OCI-LY3 (cell line): Measurements from ENCODE around the gene S100A9.

Source experiments
- H2AFZ ChIP-seq: fragments of 200-600, 300-600 bp; shearing (Covaris generic); 2 replicates; pipeline ENCODE4 v1.6.0; 2014; ENCODE audit warnings: antibody characterized with exemption, low read depth, low read length
- H3K27ac ChIP-seq: fragments of 200-600, 300-600 bp; sonication (generic); 2 replicates; pipeline ENCODE4 v1.5.1; 2014; ENCODE audit warnings: mild to moderate bottlenecking, low read length, moderate library complexity, mixed read lengths
- H3K27me3 ChIP-seq: fragments of 200-600, 300-600 bp; sonication (generic); 2 replicates; pipeline ENCODE4 v1.6.1; 2014; ENCODE audit warnings: low read depth, low read length, mixed read lengths
- H3K36me3 ChIP-seq: fragments of 200-600, 300-600 bp; sonication (generic); replicated peaks from 2 replicates; pipeline ENCODE3; 2014; ENCODE audit warnings: low read depth, low read length, mixed read lengths
- H3K4me1 ChIP-seq: fragments of 300-600, 200-600 bp; sonication (generic); 2 replicates; pipeline ENCODE4 v1.6.1; 2014; ENCODE audit warnings: low read length, mixed read lengths
- H3K4me2 ChIP-seq: fragments of 200-600, 300-600 bp; sonication (generic); 2 replicates; pipeline ENCODE4 v1.6.1; 2014; ENCODE audit warnings: low read length, mixed read lengths
- H3K4me3 ChIP-seq: fragments of 300-600, 200-600 bp; sonication (generic); 2 replicates; pipeline ENCODE4 v1.5.1; 2014; ENCODE audit warnings: antibody characterized with exemption, mild to moderate bottlenecking, low read length, moderate library complexity
- H3K79me2 ChIP-seq: fragments of 300-600, 200-600 bp; shearing (Covaris generic); 2 replicates; pipeline ENCODE4 v1.6.1; 2014; ENCODE audit warnings: mild to moderate bottlenecking, low read length, mixed read lengths
- H3K9ac ChIP-seq: fragments of 300-600, 200-600 bp; shearing (Covaris generic); 2 replicates; pipeline ENCODE4 v1.6.0; 2014; ENCODE audit warnings: mild to moderate bottlenecking, low read length, moderate library complexity
- H3K9me3 ChIP-seq: fragments of 200-600, 300-600 bp; shearing (Covaris generic); 2 replicates; pipeline ENCODE4 v1.6.1; 2014; ENCODE audit warnings: low read length, mixed read lengths; ENCODE audit not compliant: insufficient read depth
- H4K20me1 ChIP-seq: fragments of 200-600, 300-600 bp; sonication (generic); 2 replicates; pipeline ENCODE4 v1.6.1; 2016; ENCODE audit warnings: low read length, mixed read lengths; ENCODE audit not compliant: insufficient read depth
- CTCF ChIP-seq: fragments of 200-600, 300-600 bp; sonication (generic); IDR thresholded peaks from 2 replicates; pipeline ENCODE4 v1.5.1; 2014; ENCODE audit warnings: antibody characterized with exemption, low read length, low read depth
- EZH2phosphoT487 ChIP-seq: fragments of 200-600 bp; shearing (Covaris generic); IDR thresholded peaks from 2 replicates; pipeline ENCODE4 v1.6.1; 2018; ENCODE audit warnings: antibody characterized with exemption, mixed run types, low read depth

The S100A9 gene

GRCh38 chr1:153390938-153391710 lies 33.5 kb downstream of the S100A9 start, which contains the start of gene S100A8:
Gene S100A8, minus strand, starts transcription at chr1:153391073. Its CDS starts 538 bp downstream, at chr1:153390535.
- Histone ChIP-seq H4K20me1 (no peaks in the 10 kb centered on the region), H3K27ac (no peak within 1 kb of the TSS), H3K79me2 (no peaks in the 10 kb centered on the region), H2AFZ (no peak within 1 kb of the TSS), H3K4me1 (no peaks in the 10 kb centered on the region), H3K4me3 (no peak within 1 kb of the TSS), H3K4me2 (no peak within 1 kb of the TSS), H3K36me3 (no peaks in the 10 kb centered on the region), H3K9me3 (no peaks in the 10 kb centered on the region), H3K27me3 (peaks cover 84% of the 10 kb centered on the region), H3K9ac (no peak within 1 kb of the TSS)
- TF ChIP-seq EZH2phosphoT487 (no peak), CTCF (no peak)

GRCh38 chr1:153392258-153392657 lies 34.6 kb downstream of the S100A9 start:
- H3K9ac ChIP-seq = no peak overlapping the region
- no peaks in the 10 kb centered on the region for H3K9me3 ChIP-seq
- H3K79me2 ChIP-seq = no peaks in the 10 kb centered on the region
- peaks cover 80% of the 10 kb centered on the region for H3K27me3 ChIP-seq
- H3K27ac ChIP-seq = no peak overlapping the region
- no peak overlapping the region for H2AFZ ChIP-seq
- no peaks in the 10 kb centered on the region for H4K20me1 ChIP-seq
- TF ChIP-seq CTCF (no peak), EZH2phosphoT487 (no peak)
- no peak overlapping the region for H3K4me3 ChIP-seq
- no peaks in the 10 kb centered on the region for H3K4me1 ChIP-seq
- no peaks in the 10 kb centered on the region for H3K36me3 ChIP-seq
- no peak overlapping the region for H3K4me2 ChIP-seq

GRCh38 chr1:153392822-153393221 lies 35.2 kb downstream of the S100A9 start:
- Histone ChIP-seq H3K27ac (no peak overlapping the region), H3K79me2 (no peaks in the 10 kb centered on the region), H4K20me1 (no peaks in the 10 kb centered on the region), H3K9me3 (no peaks in the 10 kb centered on the region), H3K4me3 (no peak overlapping the region), H3K4me2 (no peak overlapping the region), H2AFZ (no peak overlapping the region), H3K4me1 (no peaks in the 10 kb centered on the region), H3K36me3 (no peaks in the 10 kb centered on the region), H3K9ac (no peak overlapping the region), H3K27me3 (peaks cover 77% of the 10 kb centered on the region)
- TF ChIP-seq CTCF (no peak), EZH2phosphoT487 (no peak)

GRCh38 chr1:153393926-153394325 lies 36.3 kb downstream of the S100A9 start:
- H3K36me3 ChIP-seq = no peaks in the 10 kb centered on the region
- no peak overlapping the region for H2AFZ ChIP-seq
- no peaks in the 10 kb centered on the region for H3K9me3 ChIP-seq
- H3K9ac ChIP-seq = no peak overlapping the region
- H3K4me1 ChIP-seq = no peaks in the 10 kb centered on the region
- TF ChIP-seq CTCF = peak; percentile 10; the same call in 1 of the 2 replicates
- TF ChIP-seq EZH2phosphoT487 = no peak
- no peak overlapping the region for H3K4me3 ChIP-seq
- H3K79me2 ChIP-seq = no peaks in the 10 kb centered on the region
- H4K20me1 ChIP-seq = no peaks in the 10 kb centered on the region
- H3K27me3 ChIP-seq = peaks cover 74% of the 10 kb centered on the region
- H3K4me2 ChIP-seq = no peak overlapping the region
- H3K27ac ChIP-seq = no peak overlapping the region
